Dermis lymphatic vessel endothelial cell (primary cell): ENCODE results near the gene RGMA. TPM values are rescaled to one million over a fixed set of nuclear protein-coding genes. Genes with fewer than 3 reads are reported as not detected.

Experiments used
- total RNA-seq: library from RNA; depleted of rRNA; stranded (reverse); fragments of >200 nt; gene quantifications from 2 replicates; pipeline ENCODE4 v1.2.1, GENCODE V29; 2014

Gene RGMA, protein sequence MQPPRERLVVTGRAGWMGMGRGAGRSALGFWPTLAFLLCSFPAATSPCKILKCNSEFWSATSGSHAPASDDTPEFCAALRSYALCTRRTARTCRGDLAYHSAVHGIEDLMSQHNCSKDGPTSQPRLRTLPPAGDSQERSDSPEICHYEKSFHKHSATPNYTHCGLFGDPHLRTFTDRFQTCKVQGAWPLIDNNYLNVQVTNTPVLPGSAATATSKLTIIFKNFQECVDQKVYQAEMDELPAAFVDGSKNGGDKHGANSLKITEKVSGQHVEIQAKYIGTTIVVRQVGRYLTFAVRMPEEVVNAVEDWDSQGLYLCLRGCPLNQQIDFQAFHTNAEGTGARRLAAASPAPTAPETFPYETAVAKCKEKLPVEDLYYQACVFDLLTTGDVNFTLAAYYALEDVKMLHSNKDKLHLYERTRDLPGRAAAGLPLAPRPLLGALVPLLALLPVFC
- total RNA-seq = under 0.01 TPM in 1 of 2 replicates, not detected in the other

DNA sequence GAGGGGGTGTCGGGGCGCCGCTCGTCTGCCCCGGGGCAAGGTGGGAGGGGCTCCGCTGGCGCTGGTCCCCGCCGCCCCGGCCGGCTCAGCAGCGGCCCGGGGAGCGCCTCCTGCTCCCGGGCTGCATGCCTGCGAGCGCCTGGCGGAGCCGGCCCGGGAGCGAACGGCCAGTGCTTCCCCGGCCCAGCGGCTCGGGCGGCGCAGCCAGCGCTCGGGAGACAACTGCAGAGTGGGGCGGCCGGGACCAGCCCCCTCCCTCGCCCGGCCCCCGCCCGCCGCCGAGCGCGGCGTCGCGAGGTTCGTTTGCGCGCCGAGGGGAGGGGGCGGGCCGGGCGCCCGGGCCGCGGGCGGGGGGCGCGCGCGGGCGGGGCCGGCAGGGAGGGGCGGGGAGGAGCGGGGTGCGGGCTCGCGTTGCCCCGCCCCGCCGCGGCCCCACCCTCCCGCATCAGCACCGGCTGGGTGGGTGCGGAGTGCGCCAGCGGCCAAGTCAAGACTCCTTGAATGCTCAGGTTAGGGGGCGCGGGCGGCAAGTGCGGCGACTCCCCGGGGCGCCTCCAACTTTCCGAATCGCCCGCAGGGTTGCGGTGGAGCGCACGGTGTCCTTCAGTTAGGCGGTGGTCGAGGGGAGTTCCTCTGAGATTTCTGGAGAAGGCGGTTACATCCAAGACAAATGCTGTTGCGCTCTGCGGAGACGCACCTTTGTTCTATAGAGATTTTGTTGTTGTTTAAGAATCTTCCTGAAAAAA, at the start of gene RGMA:
Gene RGMA, minus strand, starts transcription at position 231 of the 746 bp plus-strand sequence. CDS start 279 bp downstream, outside the sequence.

Other genes with a start within 250 kb of the RGMA start
- gene CHD2, start 188.9 kb downstream of the RGMA start, total RNA-seq = 56.1 and 61.1 TPM in 2 replicates